HG03095 (cell line): ENCODE data around the gene TMEM106A.
"Not testable (repeated sequence)": the region's sequence is repeated elsewhere in the genome, so short reads cannot be mapped to it uniquely, and the experiment has no call there.

Source experiments
- ATAC-seq: cut with Tn5 transposase; IDR thresholded peaks from one replicate; pipeline ENCODE4 v1.9.1; 2021; ENCODE audit warnings: moderate library complexity; ENCODE audit not compliant: unreplicated experiment

Gene TMEM106A

GRCh38 chr17:43215341-43215740 is 3.7 kb downstream of the TMEM106A start:
- no peak for ATAC-seq

GRCh38 chr17:43216369-43216761 is 4.7 kb downstream of the TMEM106A start:
- ATAC-seq, result no peak

GRCh38 chr17:43216762-43217613 is 5.3 kb downstream of the TMEM106A start:
- ATAC-seq, result no peak

DNA sequence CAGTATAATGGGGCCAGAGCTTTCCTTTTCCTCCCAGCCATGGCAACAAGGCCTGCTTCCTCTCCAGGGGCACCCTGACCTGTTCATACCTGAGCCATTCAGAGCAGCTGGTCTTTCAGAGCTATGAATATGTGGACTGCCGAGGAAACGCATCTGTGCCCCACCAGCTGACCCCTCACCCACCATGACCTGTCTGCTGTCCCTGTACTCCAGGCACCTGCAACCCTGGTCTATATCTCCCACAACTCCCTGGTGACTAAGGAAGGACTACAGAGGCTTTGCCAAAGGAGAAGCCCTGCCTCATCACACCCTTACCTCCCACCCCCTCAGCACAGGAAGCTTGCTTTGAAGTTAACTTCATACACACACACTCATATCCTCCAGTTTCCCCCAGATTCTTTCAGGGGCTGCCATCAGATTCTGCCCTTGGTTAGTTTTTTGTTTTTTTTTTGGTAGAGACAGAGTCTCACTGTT is 6.0 kb downstream of the TMEM106A start:
- ATAC-seq, result no peak

DNA sequence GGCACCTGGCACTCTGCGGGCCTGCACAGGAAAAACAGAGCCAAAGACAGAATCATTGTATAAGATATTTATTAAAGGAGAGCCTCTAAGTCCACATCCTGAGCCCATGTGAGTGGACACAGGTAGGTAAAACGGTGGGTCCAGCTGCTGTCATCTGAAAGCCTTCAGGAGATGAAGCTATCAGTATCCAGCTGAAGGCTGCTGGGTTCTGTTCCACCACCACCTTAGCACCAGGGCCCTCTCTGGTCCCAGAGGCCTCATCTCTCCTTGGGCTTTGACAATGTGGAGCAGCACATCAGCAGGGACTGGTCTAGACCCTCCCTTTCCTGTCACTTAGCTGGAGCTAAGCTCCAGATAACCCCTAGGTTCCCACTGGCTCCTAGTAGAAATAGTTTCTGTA is 7.3 kb downstream of the TMEM106A start:
- ATAC-seq, result no peak

DNA sequence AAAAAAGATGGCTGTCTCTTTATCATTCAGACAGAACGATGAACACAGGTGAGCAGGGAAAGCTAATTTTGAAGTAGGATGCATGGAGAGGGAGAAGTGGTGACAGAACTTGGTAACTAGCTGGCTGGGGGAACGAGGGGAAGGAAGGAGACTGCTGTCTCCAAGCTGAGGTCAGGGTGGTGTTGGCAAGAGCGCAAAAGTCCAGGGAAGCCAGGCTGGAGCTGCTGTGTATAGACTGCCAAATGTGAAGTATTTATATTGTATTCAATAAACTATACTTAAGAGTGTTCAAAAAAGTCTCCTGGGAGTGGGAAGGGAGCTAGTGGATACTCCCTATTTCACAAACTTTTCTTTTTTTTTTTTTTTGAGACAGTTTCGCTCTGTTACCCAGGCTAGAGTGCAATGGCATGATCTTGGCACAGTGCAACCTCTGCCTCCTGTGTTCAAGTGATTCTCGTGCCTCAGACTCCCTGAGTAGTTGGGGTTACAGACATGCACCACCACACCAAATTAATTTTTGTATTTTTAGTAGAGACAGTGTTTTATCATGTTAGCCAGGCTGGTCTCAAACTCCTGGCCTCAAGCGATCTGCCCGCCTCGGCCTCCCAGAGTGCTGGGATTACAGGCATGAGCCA is 8.2 kb downstream of the TMEM106A start:
- ATAC-seq, result no peak

GRCh38 chr17:43220511-43221125 is 8.9 kb downstream of the TMEM106A start:
- no peak for ATAC-seq

- no peak for ATAC-seq
Measured at GRCh38 chr17:43224146-43224705, 12.6 kb downstream of the TMEM106A start.

GRCh38 chr17:43226393-43226792 is 14.7 kb downstream of the TMEM106A start:
- ATAC-seq, result no peak

GRCh38 chr17:43228020-43228782 is 16.5 kb downstream of the TMEM106A start, which contains the start of gene CCDC200:
TSS of gene CCDC200 (minus strand) at chr17:43228623. CDS start at chr17:43228554, 69 bp downstream.
- not testable (repeated sequence) for ATAC-seq

DNA sequence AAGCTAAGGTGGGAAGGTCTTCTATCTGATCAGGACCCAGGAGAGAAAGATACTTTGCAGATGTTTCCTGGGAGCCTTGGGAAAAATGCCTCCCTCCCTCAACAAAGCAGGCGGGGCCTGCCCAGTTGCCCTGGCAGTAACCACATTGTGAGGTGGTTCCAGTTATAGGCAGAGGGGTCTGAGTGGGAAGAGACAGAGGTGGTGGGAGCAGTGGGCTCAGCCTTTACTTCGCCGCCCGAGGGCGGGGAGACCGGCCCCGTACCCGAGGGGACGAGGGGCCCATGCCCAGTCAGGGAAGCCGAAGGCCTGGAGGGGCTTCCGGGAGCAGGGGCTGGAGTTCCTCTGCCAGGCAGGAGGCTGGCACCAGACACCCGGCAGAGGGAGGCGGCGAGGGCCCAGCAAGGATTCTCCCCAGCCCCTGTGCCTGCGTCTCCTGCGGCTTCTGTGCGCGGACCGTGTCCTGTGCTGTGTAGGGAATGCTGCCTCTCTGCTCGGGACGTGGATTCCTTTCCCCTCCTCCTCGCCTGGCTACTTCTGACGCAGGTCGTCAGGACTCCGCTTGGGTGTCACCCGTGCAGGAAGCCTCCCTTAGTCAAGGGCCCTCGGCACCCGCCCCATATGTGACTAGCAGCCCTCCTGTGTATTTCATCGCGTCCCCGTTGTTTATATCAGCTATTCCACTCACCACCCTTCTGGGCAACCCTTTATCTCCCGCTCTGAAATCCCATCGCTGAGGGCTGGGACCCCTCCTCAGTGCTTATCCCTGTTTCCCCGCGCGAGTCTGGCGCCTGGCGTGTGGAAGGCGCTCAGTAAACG is 19.7 kb downstream of the TMEM106A start:
- ATAC-seq, result not testable (repeated sequence)

DNA sequence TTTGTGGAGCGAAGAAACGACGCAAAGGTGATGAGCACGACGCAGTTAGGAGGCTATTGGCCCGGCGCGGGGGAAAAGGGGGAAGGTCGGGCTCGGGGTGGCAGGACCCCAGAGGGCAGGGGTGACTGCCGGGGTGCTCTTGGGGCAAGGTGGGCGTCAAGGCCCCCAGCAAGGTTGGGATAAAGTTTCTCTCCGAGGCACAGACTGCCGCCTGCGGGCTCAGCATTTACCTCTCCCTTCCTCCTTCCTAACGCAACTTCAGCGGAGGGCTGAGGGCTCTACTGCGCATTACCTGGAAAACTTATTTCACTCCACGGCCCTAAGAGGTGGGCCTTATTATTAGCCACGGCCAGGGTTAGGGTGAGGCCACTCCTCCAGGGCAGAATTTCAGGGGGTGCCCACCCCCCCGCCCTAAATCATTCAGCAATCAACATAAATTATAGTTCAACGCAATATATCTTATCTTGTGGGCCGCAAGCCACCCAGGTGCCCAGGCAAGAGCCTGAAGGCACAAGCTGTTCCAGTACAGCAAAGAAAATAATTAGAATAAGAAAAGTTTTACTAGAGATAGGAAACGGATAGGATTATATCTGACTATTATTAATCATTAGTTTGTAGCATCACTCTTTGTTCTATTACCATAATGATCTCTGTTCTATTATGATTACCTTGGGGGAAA is 20.5 kb downstream of the TMEM106A start:
- ATAC-seq, result not testable (repeated sequence)

DNA sequence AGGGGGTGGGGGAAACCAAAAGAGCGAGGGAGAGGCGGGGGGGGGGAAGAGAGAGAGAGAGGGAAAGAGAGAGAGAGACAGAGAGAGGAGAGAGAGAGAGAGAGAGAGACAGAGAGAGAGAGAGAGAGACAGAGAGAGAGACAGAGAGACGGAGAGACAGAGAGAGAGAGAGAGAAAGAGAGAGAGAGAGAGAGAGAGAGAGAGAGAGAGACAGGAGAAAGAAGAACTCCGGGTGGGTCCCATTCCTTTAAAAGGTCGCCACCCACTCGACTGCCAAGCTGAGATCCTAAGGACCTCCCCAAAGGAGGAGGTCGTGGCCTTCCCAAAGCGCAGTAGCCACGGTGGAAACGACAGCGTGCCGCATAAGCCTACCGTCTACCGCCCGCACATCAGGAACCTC is 21.6 kb downstream of the TMEM106A start:
- ATAC-seq, result not testable (repeated sequence)

GRCh38 chr17:43233877-43234276 is 22.2 kb downstream of the TMEM106A start, which contains the start of gene RNU2-1:
TSS of gene RNU2-1 (minus strand) at chr17:43233977.
- ATAC-seq, result not testable (repeated sequence)

DNA sequence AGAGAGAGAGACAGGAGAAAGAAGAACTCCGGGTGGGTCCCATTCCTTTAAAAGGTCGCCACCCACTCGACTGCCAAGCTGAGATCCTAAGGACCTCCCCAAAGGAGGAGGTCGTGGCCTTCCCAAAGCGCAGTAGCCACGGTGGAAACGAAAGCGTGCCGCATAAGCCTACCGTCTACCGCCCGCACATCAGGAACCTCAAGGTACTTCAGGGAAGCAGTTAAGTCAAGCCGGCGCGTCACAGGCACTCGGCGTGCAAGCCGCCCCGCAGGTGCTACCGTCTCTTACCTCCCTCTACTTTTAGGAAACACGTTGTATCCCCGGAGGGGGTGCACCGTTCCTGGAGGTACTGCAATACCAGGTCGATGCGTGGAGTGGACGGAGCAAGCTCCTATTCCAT is 27.9 kb downstream of the TMEM106A start:
- not testable (repeated sequence) for ATAC-seq

- not testable (repeated sequence) for ATAC-seq
Measured at GRCh38 chr17:43240596-43241352, 29.1 kb downstream of the TMEM106A start.

DNA sequence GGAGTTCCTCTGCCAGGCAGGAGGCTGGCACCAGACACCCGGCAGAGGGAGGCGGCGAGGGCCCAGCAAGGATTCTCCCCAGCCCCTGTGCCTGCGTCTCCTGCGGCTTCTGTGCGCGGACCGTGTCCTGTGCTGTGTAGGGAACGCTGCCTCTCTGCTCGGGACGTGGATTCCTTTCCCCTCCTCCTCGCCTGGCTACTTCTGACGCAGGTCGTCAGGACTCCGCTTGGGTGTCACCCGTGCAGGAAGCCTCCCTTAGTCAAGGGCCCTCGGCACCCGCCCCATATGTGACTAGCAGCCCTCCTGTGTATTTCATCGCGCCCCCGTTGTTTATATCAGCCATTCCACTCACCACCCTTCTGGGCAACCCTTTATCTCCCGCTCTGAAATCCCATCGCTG is 34.8 kb downstream of the TMEM106A start:
- ATAC-seq, result not testable (repeated sequence)
